DMS 273 treated with DMSO at 0.1 percent for 48 hours (cell line): Measurements from ENCODE around the gene FAM156A.
A peak's percentile ranks its signal among the peaks of the same experiment; 100 is the strongest.
"Not testable (repeated sequence)": the region's sequence is repeated elsewhere in the genome, so short reads cannot be mapped to it uniquely, and the experiment has no call there.

Experiments used
- DNase-seq: peaks from one replicate; lab custom pipeline; 2025; lab: John Stamatoyannopoulos, UW

Gene FAM156A

GRCh38 chrX:52966993-52967738 lies 8.8 kb upstream of the FAM156A start:
- not testable (repeated sequence) for DNase-seq

GRCh38 chrX:52958961-52959360 lies 643 bp upstream of the FAM156A start:
- DNase-seq = not testable (repeated sequence)

DNA sequence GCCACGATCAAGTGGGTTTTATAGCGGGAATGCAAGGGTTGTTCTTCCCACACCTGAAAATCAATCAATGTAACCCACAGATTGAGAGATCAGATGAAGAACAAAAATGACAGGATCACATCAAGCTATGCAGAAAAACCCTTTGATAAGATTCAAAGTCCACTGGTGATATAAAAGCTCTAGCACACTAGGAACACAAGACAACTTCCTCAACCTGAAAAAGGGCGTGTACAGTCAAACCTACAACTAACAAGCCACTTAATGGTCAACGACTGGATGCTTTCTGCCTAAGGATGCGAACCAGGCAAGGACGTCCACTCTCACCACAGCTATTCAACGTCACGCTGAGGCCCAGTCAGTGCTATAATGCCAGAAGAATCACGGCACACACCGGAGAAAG lies 8.4 kb downstream of the FAM156A start:
- not testable (repeated sequence) for DNase-seq

DNA sequence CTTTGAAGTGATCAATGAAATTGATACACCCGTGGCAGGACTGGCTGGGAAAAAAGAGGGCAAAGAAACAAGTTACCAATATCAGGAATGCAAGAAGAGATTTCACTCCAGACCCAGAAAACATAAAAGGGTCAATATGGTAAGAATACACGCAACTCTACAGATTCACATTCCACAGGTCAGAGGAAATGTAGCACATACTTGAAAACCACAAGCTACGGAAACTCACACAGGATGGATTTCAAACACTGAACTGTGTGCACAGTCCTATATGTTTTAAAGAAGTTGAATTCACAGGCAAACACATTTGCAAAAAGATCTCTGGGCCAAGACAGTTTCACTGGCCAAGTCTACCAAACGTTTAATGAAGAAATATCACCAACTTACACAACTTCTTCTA lies 9.0 kb downstream of the FAM156A start:
- DNase-seq = not testable (repeated sequence)

- DNase-seq = not testable (repeated sequence)
Observed at GRCh38 chrX:52948265-52948664, 10.1 kb downstream of the FAM156A start.

DNA sequence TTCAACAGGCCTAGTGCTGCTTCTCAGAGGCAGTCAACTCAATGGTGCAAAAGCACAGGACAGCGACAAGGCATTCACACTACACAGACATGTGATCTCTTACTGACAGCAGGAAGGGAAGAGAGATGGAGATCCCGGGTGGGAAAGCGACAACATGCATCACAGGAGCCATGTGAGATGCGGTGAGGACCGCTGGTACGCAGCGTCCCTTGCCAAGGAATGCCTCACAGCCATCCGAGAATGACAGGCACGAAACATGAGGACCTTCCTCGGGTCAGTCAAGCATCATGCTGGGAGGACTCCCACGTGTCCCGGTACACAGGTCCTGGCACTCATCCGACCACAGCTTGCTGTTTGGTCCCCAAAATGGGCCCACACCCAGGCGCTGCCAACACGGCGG lies 10.8 kb downstream of the FAM156A start:
- not testable (repeated sequence) for DNase-seq

DNA sequence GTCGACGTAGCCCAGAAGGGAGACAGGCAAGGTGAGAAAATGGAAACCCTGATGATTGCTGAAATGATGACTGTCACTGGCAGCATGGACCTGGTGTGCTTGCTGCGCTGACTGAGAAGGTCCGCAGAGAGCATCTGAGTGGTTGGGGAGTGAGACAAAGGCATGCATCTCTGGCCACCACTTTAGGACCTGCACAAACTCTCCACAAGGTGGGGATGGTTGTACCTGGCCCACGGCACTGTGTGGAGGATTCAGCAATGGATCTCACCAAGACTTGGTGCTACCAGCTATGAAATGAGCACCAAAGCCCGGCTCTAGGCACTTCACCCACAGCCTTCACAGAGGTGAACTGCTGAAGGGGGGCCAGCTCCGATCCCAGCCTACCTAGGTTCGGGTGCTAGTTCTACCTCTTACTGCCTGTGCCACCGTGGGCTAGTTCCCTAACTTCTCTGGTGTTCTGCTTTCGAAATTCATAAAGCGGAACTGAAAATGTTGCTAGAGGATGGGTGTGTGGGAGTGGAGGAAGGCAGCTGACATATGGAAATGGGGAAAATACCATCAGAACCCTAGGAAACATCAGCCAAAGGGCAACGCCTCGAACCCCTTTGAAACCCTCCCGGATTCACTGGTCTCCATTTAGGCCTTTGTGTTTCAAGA lies 12.4 kb downstream of the FAM156A start:
- not testable (repeated sequence) for DNase-seq

DNA sequence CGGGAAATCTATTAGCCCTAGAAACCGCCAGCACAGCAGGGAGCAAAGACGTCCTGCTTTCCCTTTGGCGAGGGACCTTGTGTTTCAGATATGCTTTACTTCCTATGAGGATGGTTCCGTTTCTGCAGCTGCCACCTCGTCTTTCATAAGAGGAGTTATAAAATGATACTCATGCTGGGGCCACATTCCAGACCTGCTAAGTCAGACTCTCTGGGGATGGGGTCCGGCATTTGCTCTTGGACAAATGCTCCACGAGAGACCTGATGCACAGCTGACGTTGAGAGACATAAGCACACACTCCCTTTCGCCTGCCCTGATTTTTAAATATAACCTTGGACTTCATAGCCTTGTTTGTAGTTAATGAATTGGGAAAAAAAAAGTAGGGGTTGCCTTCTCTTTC lies 16.6 kb downstream of the FAM156A start:
- DNase-seq = not testable (repeated sequence)

GRCh38 chrX:52940704-52941103 lies 17.6 kb downstream of the FAM156A start:
- DNase-seq = not testable (repeated sequence)

GRCh38 chrX:52935470-52935784 lies 22.9 kb downstream of the FAM156A start:
- DNase-seq = not testable (repeated sequence)

GRCh38 chrX:52934704-52935469 lies 23.4 kb downstream of the FAM156A start:
- peak; percentile 88 for DNase-seq

DNA sequence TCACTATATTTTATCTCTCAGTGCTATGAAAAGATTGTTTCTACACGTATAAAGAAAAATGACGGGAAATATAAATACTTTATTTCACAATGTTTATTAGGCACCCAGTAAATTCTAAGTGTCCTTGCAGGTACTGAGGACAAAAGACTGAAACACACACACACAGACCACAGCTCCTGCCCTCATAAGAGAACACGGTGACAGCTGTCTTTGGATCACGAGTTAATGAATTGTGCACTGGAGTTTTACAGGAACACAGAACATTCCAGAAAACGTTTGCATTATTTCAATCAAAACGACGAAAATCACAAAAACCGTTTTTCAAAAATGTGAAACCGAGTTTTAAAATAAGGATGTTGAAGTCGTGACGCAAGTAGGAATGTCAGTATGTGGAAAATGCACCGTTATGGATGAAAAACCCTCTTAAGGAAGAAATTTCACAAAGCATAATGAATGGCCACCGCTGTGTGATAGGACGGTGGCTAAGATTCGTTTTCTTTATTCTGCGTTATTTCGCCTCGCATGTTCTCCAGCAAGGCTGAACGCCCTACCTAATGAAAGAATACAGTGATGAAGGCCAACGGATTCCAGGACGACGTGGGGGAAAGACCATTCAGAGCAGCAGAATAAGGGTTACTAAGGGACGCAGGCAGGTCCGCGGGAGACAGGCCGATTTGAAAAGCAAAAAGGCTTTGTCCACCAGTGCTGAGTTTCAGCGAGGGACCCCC lies 24.2 kb downstream of the FAM156A start:
- DNase-seq = no peak

GRCh38 chrX:52933213-52933612 lies 25.1 kb downstream of the FAM156A start:
- no peak for DNase-seq

DNA sequence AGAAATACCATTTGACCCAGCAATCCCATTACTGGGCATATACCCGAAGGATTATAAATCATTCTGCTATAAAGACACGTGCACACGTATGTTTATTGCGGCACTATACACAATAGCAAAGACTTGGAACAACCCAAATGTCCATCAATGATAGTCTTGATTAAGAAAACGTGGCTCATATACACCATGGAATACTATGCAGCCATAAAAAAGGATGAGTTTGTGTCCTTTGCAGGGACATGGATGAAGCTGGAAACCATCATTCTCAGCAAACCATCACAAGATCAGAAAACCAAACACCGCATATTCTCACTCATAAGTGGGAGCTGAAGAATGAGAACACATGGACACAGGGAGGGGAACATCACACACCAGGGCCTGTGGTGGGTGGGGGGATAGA lies 28.1 kb downstream of the FAM156A start:
- DNase-seq = not testable (repeated sequence)

- DNase-seq = no peak
Observed at GRCh38 chrX:52923781-52924241, 34.5 kb downstream of the FAM156A start.

GRCh38 chrX:52914704-52915103 lies 43.6 kb downstream of the FAM156A start:
- DNase-seq = not testable (repeated sequence)

DNA sequence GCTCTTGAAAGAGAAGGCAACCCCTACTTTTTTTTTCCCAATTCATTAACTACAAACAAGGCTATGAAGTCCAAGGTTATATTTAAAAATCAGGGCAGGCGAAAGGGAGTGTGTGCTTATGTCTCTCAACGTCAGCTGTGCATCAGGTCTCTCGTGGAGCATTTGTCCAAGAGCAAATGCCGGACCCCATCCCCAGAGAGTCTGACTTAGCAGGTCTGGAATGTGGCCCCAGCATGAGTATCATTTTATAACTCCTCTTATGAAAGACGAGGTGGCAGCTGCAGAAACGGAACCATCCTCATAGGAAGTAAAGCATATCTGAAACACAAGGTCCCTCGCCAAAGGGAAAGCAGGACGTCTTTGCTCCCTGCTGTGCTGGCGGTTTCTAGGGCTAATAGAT lies 44.6 kb downstream of the FAM156A start:
- not testable (repeated sequence) for DNase-seq

DNA sequence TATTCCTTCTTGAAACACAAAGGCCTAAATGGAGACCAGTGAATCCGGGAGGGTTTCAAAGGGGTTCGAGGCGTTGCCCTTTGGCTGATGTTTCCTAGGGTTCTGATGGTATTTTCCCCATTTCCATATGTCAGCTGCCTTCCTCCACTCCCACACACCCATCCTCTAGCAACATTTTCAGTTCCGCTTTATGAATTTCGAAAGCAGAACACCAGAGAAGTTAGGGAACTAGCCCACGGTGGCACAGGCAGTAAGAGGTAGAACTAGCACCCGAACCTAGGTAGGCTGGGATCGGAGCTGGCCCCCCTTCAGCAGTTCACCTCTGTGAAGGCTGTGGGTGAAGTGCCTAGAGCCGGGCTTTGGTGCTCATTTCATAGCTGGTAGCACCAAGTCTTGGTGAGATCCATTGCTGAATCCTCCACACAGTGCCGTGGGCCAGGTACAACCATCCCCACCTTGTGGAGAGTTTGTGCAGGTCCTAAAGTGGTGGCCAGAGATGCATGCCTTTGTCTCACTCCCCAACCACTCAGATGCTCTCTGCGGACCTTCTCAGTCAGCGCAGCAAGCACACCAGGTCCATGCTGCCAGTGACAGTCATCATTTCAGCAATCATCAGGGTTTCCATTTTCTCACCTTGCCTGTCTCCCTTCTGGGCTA lies 48.9 kb downstream of the FAM156A start:
- not testable (repeated sequence) for DNase-seq

- not testable (repeated sequence) for DNase-seq
Observed at GRCh38 chrX:52907900-52908299, 50.4 kb downstream of the FAM156A start.

GRCh38 chrX:52907137-52907536 lies 51.2 kb downstream of the FAM156A start:
- not testable (repeated sequence) for DNase-seq

DNA sequence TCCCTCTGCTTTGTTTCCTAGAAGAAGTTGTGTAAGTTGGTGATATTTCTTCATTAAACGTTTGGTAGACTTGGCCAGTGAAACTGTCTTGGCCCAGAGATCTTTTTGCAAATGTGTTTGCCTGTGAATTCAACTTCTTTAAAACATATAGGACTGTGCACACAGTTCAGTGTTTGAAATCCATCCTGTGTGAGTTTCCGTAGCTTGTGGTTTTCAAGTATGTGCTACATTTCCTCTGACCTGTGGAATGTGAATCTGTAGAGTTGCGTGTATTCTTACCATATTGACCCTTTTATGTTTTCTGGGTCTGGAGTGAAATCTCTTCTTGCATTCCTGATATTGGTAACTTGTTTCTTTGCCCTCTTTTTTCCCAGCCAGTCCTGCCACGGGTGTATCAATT lies 52.2 kb downstream of the FAM156A start:
- DNase-seq = not testable (repeated sequence)
